MCF 10A (cell line): ENCODE measurements around the gene CFHR5. TPM values are rescaled to one million over a fixed set of nuclear protein-coding genes. Genes with fewer than 3 reads are reported as not detected.
A peak's percentile ranks its signal among the peaks of the same experiment; 100 is the strongest.

Experiments used
- BruUV-seq: library from RNA; stranded (reverse); fragments of 400-500 nt; replicated peaks from 2 replicates; lab custom pipeline; 2021; lab: Mats Ljungman, UMichigan
- CTCF ChIA-PET: fragments of 300-600 bp; sonication (Branson Sonifier 250); formaldehyde crosslinking; extraction: SDS; loops from one replicate; lab custom pipeline; 2021; ENCODE audit warnings: antibody characterized with exemption, inconsistent platforms; lab: Yijun Ruan, JAX
- POLR2A ChIA-PET: fragments of 300-600, 350-650 bp; sonication (Branson Sonifier 250); formaldehyde crosslinking; extraction: SDS; loops from one replicate; lab custom pipeline; 2020; ENCODE audit warnings: antibody characterized with exemption, inconsistent platforms; lab: Yijun Ruan, JAX
- DNase-seq: peaks from one replicate; pipeline ENCODE4 v3.0.0-alpha.2; 2018; ENCODE audit not compliant: unreplicated experiment
- H3K27ac Mint-ChIP-seq: one replicate; pipeline ENCODE4 v1.8.0; 2022; ENCODE audit warnings: mild to moderate bottlenecking, low read depth, mixed read lengths; ENCODE audit not compliant: unreplicated experiment
- H3K27me3 Mint-ChIP-seq: one replicate; pipeline ENCODE4 v1.8.0; 2022; ENCODE audit warnings: mixed read lengths; ENCODE audit not compliant: insufficient read depth, unreplicated experiment
- H3K36me3 Mint-ChIP-seq: one replicate; pipeline ENCODE4 v1.8.0; 2022; ENCODE audit warnings: mild to moderate bottlenecking, moderate library complexity, mixed read lengths; ENCODE audit not compliant: insufficient read depth, unreplicated experiment
- H3K4me1 Mint-ChIP-seq: one replicate; pipeline ENCODE4 v1.8.0; 2022; ENCODE audit warnings: mixed read lengths; ENCODE audit not compliant: insufficient read depth, unreplicated experiment
- H3K4me3 Mint-ChIP-seq: one replicate; pipeline ENCODE4 v1.8.0; 2022; ENCODE audit warnings: mild to moderate bottlenecking, moderate library complexity, mixed read lengths; ENCODE audit not compliant: unreplicated experiment
- H3K9me3 Mint-ChIP-seq: one replicate; pipeline ENCODE4 v1.8.0; 2022; ENCODE audit warnings: mixed read lengths; ENCODE audit not compliant: unreplicated experiment
- intact Hi-C: fragments of 100-400 bp; cut with micrococcal nuclease; formaldehyde crosslinking; loops from 2 replicates; pipeline ENCODE4 v1.14.1; 2022
- total RNA-seq: library from RNA; stranded (reverse); gene quantifications from 2 replicates; pipeline ENCODE4 v1.2.3, GENCODE V29; 2022
- TF ChIP-seq, protein P1 (sequence below): fragments of 200-600 bp; IDR thresholded peaks from one replicate; pipeline ENCODE4 v1.8.0; 2022; ENCODE audit warnings: antibody characterized with exemption, mild to moderate bottlenecking; ENCODE audit not compliant: unreplicated experiment

CFHR5 gene
- total RNA-seq, 1 experiment from 2014 or later, result not detected

DNA sequence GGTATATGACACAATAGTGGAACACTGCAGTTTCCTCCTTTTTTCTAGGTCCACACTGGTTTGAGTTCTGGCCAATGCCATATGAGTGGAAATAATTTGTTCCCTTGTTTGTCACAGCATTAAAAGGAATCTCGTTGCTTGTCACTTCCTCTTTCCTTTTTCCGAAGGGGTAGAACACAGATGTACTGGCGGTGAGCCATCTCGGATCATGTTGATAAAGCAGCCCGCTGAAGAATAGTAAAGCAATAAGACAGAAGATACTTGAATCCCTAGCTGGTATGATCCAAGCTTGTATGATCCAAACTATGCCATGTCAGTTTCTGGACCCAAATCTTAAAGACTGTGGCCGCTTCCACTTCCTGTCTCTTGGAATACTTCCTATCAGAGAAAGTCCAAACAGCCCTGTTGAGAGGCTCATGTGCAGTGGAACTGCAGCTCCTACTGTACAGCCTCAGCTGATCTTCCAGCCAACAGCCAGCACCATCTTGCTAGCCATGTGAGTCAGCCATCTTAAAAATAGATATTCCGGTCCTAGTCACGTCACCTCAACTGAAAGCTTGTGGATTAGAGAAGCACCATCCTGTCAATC is 40.3 kb downstream of the CFHR5 start:
- intact Hi-C loops, result no loop called here
- Mint-ChIP-seq H3K36me3 (no peaks in the 10 kb centered on the region), H3K27ac (no peak overlapping the region), H3K27me3 (no peaks in the 10 kb centered on the region), H3K4me1 (no peaks in the 10 kb centered on the region), H3K9me3 (peaks cover 4% of the 10 kb centered on the region), H3K4me3 (no peak overlapping the region)
- POLR2A ChIA-PET, result interaction anchor here (0.9 kb wide), 1 partner anchor 9 kb away, joined by 3 read pairs; no protein-coding TSS in a partner anchor
- DNase-seq, result no peak
- BruUV-seq, result no TSS peak
- CTCF ChIA-PET, result interaction anchor here (0.9 to 1.1 kb wide), 2 partner anchors 14 to 191 kb away, joined by 3 read pairs; no protein-coding TSS in a partner anchor
- TF ChIP-seq, protein P1, sequence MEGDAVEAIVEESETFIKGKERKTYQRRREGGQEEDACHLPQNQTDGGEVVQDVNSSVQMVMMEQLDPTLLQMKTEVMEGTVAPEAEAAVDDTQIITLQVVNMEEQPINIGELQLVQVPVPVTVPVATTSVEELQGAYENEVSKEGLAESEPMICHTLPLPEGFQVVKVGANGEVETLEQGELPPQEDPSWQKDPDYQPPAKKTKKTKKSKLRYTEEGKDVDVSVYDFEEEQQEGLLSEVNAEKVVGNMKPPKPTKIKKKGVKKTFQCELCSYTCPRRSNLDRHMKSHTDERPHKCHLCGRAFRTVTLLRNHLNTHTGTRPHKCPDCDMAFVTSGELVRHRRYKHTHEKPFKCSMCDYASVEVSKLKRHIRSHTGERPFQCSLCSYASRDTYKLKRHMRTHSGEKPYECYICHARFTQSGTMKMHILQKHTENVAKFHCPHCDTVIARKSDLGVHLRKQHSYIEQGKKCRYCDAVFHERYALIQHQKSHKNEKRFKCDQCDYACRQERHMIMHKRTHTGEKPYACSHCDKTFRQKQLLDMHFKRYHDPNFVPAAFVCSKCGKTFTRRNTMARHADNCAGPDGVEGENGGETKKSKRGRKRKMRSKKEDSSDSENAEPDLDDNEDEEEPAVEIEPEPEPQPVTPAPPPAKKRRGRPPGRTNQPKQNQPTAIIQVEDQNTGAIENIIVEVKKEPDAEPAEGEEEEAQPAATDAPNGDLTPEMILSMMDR, result no peak

DNA sequence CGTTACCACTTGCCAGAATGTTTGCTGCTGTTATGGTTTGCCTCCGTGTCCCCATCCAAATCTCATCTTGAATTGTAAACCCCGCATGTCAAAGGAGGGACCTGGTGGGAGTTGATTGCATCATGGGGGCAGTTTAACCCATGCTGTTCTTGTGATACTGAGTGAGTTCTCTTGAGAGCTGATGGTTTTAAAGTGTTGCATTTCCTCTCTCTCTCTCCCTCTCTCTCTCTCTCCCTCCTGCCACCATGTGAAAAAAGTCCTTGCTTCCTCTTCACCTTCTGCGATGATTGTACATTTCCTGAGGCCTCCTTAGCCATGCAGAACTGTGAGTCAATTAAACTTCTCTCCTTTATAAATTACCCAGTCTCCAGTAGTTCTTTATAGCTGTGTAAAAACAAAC is 44.4 kb downstream of the CFHR5 start:
- Mint-ChIP-seq H3K27me3 (no peaks in the 10 kb centered on the region), H3K27ac (no peak overlapping the region), H3K4me3 (no peak overlapping the region), H3K36me3 (no peaks in the 10 kb centered on the region), H3K4me1 (no peaks in the 10 kb centered on the region), H3K9me3 (peaks cover 4% of the 10 kb centered on the region)
- no peak for DNase-seq
- TF ChIP-seq, protein P1, result no peak
- POLR2A ChIA-PET, result interaction anchor here (0.7 kb wide), 1 partner anchor 199 kb away, joined by 3 read pairs; no protein-coding TSS in a partner anchor
- intact Hi-C loops, result no loop called here
- BruUV-seq, result no TSS peak
- CTCF ChIA-PET, result no interaction called here

DNA sequence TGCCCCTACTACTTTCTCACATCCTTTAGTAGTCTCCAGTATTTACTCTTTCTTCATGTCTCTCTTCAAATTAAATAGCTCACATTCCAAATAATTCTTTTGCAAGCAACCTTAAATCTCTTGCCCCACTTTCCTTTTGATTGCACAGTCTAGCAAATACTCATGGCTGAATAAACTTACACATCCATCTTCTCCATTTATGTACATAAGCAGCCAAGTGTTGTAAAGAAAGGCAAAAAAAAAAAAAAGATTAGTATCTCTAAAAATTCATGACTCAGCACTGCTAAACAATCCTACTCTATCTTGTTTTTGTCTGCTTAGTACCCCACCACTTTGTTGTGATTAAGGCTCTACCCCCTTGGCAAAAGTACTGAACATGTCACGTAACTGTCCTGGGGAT is 47.1 kb downstream of the CFHR5 start:
- Mint-ChIP-seq H3K27me3 (no peaks in the 10 kb centered on the region), H3K36me3 (no peaks in the 10 kb centered on the region), H3K4me3 (no peak overlapping the region), H3K27ac (no peak overlapping the region), H3K9me3 (peaks cover 4% of the 10 kb centered on the region), H3K4me1 (no peaks in the 10 kb centered on the region)
- TF ChIP-seq, protein P1, result no peak
- CTCF ChIA-PET, result no interaction called here
- POLR2A ChIA-PET, result no interaction called here
- DNase-seq, result no peak
- no TSS peak for BruUV-seq
- intact Hi-C loops, result no loop called here

DNA sequence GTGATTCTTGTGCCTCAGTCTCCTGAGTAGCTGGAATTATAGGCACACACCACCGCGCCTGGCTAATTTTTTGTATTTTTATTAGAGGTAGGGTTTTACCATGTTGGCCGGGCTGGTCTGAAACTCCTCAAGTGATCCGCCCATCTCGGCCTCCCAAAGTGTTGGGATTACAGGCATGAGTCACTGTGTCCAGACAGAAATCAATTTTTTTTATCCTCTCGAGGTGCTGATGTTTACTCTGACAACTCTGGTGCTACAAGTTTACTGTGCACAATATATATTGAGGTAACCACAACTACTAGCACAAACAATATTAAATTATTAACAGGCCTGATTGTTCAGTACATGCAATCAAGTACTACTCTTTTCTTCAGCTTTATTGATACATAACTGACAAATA is 50.0 kb downstream of the CFHR5 start:
- Mint-ChIP-seq H3K4me3 (no peak overlapping the region), H3K27me3 (no peaks in the 10 kb centered on the region), H3K4me1 (no peaks in the 10 kb centered on the region), H3K27ac (no peak overlapping the region), H3K9me3 (no peaks in the 10 kb centered on the region), H3K36me3 (no peaks in the 10 kb centered on the region)
- CTCF ChIA-PET, result interaction anchor here (0.7 to 1.2 kb wide), 5 partner anchors 11 to 122 kb away, joined by 3 to 4 read pairs (median 3); no protein-coding TSS in a partner anchor
- DNase-seq, result peak; percentile 44
- TF ChIP-seq, protein P1, result no peak
- BruUV-seq, result no TSS peak
- POLR2A ChIA-PET, result no interaction called here
- intact Hi-C loops, result no loop called here
